ENCODE measurements around the gene PRPF18.

- no peak for TF ChIP-seq CTCF (IDR thresholded peaks at IDR 0.05)
- no peak for TF ChIP-seq POLR2A (IDR thresholded peaks at IDR 0.05)
Observed at GRCh38 chr10:13654118-13654830, 67.5 kb downstream of the PRPF18 start.
